ENCODE data around the gene EPHB2. TPM values are rescaled to one million over a fixed set of nuclear protein-coding genes. Genes with fewer than 3 reads are reported as not detected.

EPHB2 gene
- total and polyA plus RNA-seq, 2 of the 8 experiments (the other 6 are each of a cell fraction or from before 2014, with no cell fraction given), result 15.8 to 17.2 TPM

GRCh38 chr1:22792396-22793160 lies 81.9 kb downstream of the EPHB2 start:
- no peaks in the 10 kb centered on the region for H4K20me1 ChIP-seq (replicated peaks in 1 of 2; ENCODE audit: control insufficient read depth in 1 of 2, insufficient read depth in 2 of 2, low read length in 2 of 2)
- H2AK5ac ChIP-seq (ENCODE audit: low read depth, low read length), result no peak overlapping the region
- WGBS, 2 experiments (ENCODE audit: extremely low coverage in 1 of 2, insufficient coverage in 1 of 2, insufficient read length in 1 of 2, insufficient replicate concordance in 2 of 2, low coverage in 1 of 2, low lambda C conversion rate in 2 of 2, missing lambda C conversion rate in 1 of 2), result 58% methylated on average over 6 of the region's 6 CpGs; no CpG with 5 or more reads in 1 of the 2 experiments
- POLR2A ChIA-PET (ENCODE audit: partially characterized antibody), result interaction anchor here (0.6 to 2.1 kb wide), 6 partner anchors 11 to 1022 kb away, joined by 3 to 6 read pairs (median 3); no protein-coding TSS in a partner anchor
- H2AFZ ChIP-seq (ENCODE audit: low read length), result no peak overlapping the region
- H3K4me3 ChIP-seq (ENCODE audit: extremely low read depth in 1 of 4, insufficient read depth in 2 of 4, low read depth in 3 of 4, low read length in 4 of 4), result no peak overlapping the region
- H3K27ac ChIP-seq (ENCODE audit: low read depth, low read length), result no peak overlapping the region
- H3K23me2 ChIP-seq (ENCODE audit: low read depth, low read length), result no peaks in the 10 kb centered on the region; the same call in 1 of the 2 replicates
- H3K9ac ChIP-seq (replicated peaks in 1 of 4; ENCODE audit: extremely low read depth in 1 of 4, low read depth in 3 of 4, low read length in 3 of 4), result no peak overlapping the region; a peak in 1 of 7 replicates
- 0 out of 2 replicates have a peak overlapping the region, but pooled peaks have one; percentile 31 for H2BK15ac ChIP-seq (ENCODE audit: low read length)
- H4K5ac ChIP-seq (ENCODE audit: insufficient read length, low read depth, low read length), result no peak overlapping the region
- FAIRE-seq (no peak), DNase-seq (ENCODE audit: low read depth in 1 of 2, low spot score in 2 of 2) (peak in 1 of 2 experiments; percentile 60)
- CTCF ChIA-PET (ENCODE audit: partially characterized antibody), result interaction anchor here (0.7 to 3.1 kb wide), 10 partner anchors 10 to 898 kb away, joined by 3 to 21 read pairs (median 4); no protein-coding TSS in a partner anchor
- no peak overlapping the region for H3K4me2 ChIP-seq (ENCODE audit: insufficient read depth in 1 of 2, low read depth in 2 of 2, low read length in 2 of 2)
- H2BK120ac ChIP-seq (replicated peaks; ENCODE audit: low read depth, low read length), result no peak overlapping the region
- TF ChIP-seq MAFK (IDR thresholded peaks at IDR 0.05; ENCODE audit: low read depth, low read length) (peak; percentile 4; the same call in 1 of the 2 replicates), MAX (IDR thresholded peaks at IDR 0.05) (peak; percentile 41; the same call in 1 of the 2 replicates), E2F6 (IDR thresholded peaks at IDR 0.05) (no peak)
- no peak overlapping the region for H3K14ac ChIP-seq (ENCODE audit: insufficient read length)
- no peak overlapping the region for H3K23ac ChIP-seq (ENCODE audit: insufficient read length)
- H3K79me2 ChIP-seq (ENCODE audit: control insufficient read depth in 1 of 2, insufficient read depth in 2 of 2, low read length in 2 of 2), result no peaks in the 10 kb centered on the region
- no peak overlapping the region for H4K8ac ChIP-seq (ENCODE audit: extremely low read depth, insufficient read depth, low read length)
- no peak overlapping the region for H4K91ac ChIP-seq (replicated peaks; ENCODE audit: insufficient read length, low read length)
- peak overlapping the region; percentile 36 for H3K4ac ChIP-seq (replicated peaks; ENCODE audit: insufficient read length, low read depth, low read length)
- no peaks in the 10 kb centered on the region for H3K36me3 ChIP-seq (ENCODE audit: control insufficient read depth in 2 of 4, insufficient read depth in 4 of 4, low read length in 3 of 4)
- no peaks in the 10 kb centered on the region for H3K27me3 ChIP-seq (replicated peaks in 1 of 4; ENCODE audit: control insufficient read depth in 3 of 4, extremely low read depth in 1 of 4, insufficient read depth in 3 of 4, low read length in 3 of 4)
- H2BK20ac ChIP-seq (ENCODE audit: low read length), result 0 out of 2 replicates have a peak overlapping the region, but pooled peaks have one; percentile 27
- H3K4me1 ChIP-seq (replicated peaks in 1 of 4; ENCODE audit: control insufficient read depth in 3 of 4, insufficient read depth in 4 of 4, low read length in 3 of 4), result peaks cover 0 to 28% (median 10%) of the 10 kb centered on the region in 4 experiments; a peak in 6 of 7 replicates
- no peak overlapping the region for H3K56ac ChIP-seq (replicated peaks; ENCODE audit: insufficient read length, low read depth, low read length)
- peak overlapping the region; percentile 4; the same call in 1 of the 2 replicates for H2BK5ac ChIP-seq (ENCODE audit: low read depth, low read length)
- no peaks in the 10 kb centered on the region for H3K79me1 ChIP-seq (ENCODE audit: low read depth, low read length)
- H3K9me3 ChIP-seq (ENCODE audit: insufficient read depth in 2 of 2, low read depth in 1 of 2, low read length in 1 of 2), result no peaks in the 10 kb centered on the region
- peak overlapping the region; percentile 23; the same call in 1 of the 2 replicates for H2BK12ac ChIP-seq (ENCODE audit: low read depth, low read length)
- no peak overlapping the region; the same call in 1 of the 2 replicates for H3K18ac ChIP-seq (ENCODE audit: extremely low read depth, low read length)
